Activated naive CD4-positive, alpha-beta T cell treated with anti-CD3 and anti-CD28 coated beads, Interleukin-2, amount 50 U/mL, for 24 hours (primary cell): ENCODE data around the gene UBA3.
A peak's percentile ranks its signal among the peaks of the same experiment; 100 is the strongest.

Source experiments
- H3K27ac Mint-ChIP-seq: one replicate; pipeline ENCODE4 v1.8.0; 2021; ENCODE audit warnings: mild to moderate bottlenecking, mixed read lengths
- H3K27me3 Mint-ChIP-seq: one replicate; pipeline ENCODE4 v1.8.0; 2021; ENCODE audit warnings: mixed read lengths
- H3K36me3 Mint-ChIP-seq: one replicate; pipeline ENCODE4 v1.8.0; 2021; ENCODE audit warnings: mixed read lengths
- H3K4me1 Mint-ChIP-seq: one replicate; pipeline ENCODE4 v1.8.0; 2021; ENCODE audit warnings: mixed read lengths
- H3K4me3 Mint-ChIP-seq: one replicate; pipeline ENCODE4 v1.8.0; 2021; ENCODE audit warnings: mild to moderate bottlenecking, mixed read lengths
- H3K9me3 Mint-ChIP-seq: one replicate; pipeline ENCODE4 v1.8.0; 2021; ENCODE audit warnings: mixed read lengths

UBA3 gene

GRCh38 chr3:69058947-69059224, 21.3 kb downstream of the UBA3 start:
- Mint-ChIP-seq H3K4me1 (peaks cover 41% of the 10 kb centered on the region), H3K27me3 (no peaks in the 10 kb centered on the region), H3K4me3 (no peak overlapping the region), H3K27ac (peak overlapping the region; percentile 91), H3K9me3 (no peaks in the 10 kb centered on the region), H3K36me3 (peaks cover 23% of the 10 kb centered on the region)

GRCh38 chr3:69058180-69058946, 21.8 kb downstream of the UBA3 start:
- Mint-ChIP-seq H3K4me3 (no peak overlapping the region), H3K27me3 (no peaks in the 10 kb centered on the region), H3K4me1 (peaks cover 35% of the 10 kb centered on the region), H3K36me3 (peaks cover 22% of the 10 kb centered on the region), H3K27ac (peak overlapping the region; percentile 91), H3K9me3 (no peaks in the 10 kb centered on the region)

- Mint-ChIP-seq H3K4me3 (peak overlapping the region; percentile 99), H3K27ac (peak overlapping the region; percentile 94), H3K9me3 (no peaks in the 10 kb centered on the region), H3K36me3 (peaks cover 10% of the 10 kb centered on the region), H3K27me3 (no peaks in the 10 kb centered on the region), H3K4me1 (peaks cover 50% of the 10 kb centered on the region)
These were observed 27.7 kb downstream of the UBA3 start for GRCh38 chr3:69052472-69052898.

GRCh38 chr3:69051756-69052471, 28.3 kb downstream of the UBA3 start, which contains the start of gene TMF1:
Gene TMF1 (minus strand): TSS chr3:69052333. CDS start chr3:69052086, 247 bp downstream.
- Mint-ChIP-seq H3K27me3 (no peaks in the 10 kb centered on the region), H3K4me3 (peak within 1 kb of the TSS; percentile 99), H3K27ac (peak within 1 kb of the TSS; percentile 94), H3K36me3 (peaks cover 13% of the 10 kb centered on the region), H3K4me1 (peaks cover 49% of the 10 kb centered on the region), H3K9me3 (no peaks in the 10 kb centered on the region)

- no peaks in the 10 kb centered on the region for H3K9me3 Mint-ChIP-seq
- peaks cover 16% of the 10 kb centered on the region for H3K36me3 Mint-ChIP-seq
- peaks cover 61% of the 10 kb centered on the region for H3K4me1 Mint-ChIP-seq
- peak overlapping the region; percentile 30 for H3K4me3 Mint-ChIP-seq
- H3K27me3 Mint-ChIP-seq, result no peaks in the 10 kb centered on the region
- H3K27ac Mint-ChIP-seq, result no peak overlapping the region
These were observed 31.2 kb downstream of the UBA3 start for GRCh38 chr3:69048990-69049389.

- Mint-ChIP-seq H3K4me3 (no peak overlapping the region), H3K4me1 (peaks cover 41% of the 10 kb centered on the region), H3K9me3 (no peaks in the 10 kb centered on the region), H3K27ac (peak overlapping the region; percentile 51), H3K36me3 (peaks cover 27% of the 10 kb centered on the region), H3K27me3 (no peaks in the 10 kb centered on the region)
These were observed 35.6 kb downstream of the UBA3 start for GRCh38 chr3:69044608-69045007.

- Mint-ChIP-seq H3K9me3 (no peaks in the 10 kb centered on the region), H3K4me3 (no peak overlapping the region), H3K4me1 (peaks cover 8% of the 10 kb centered on the region), H3K36me3 (peaks cover 24% of the 10 kb centered on the region), H3K27ac (no peak overlapping the region), H3K27me3 (no peaks in the 10 kb centered on the region)
These were observed 46.7 kb downstream of the UBA3 start for GRCh38 chr3:69033470-69033869.

GRCh38 chr3:69032737-69033136, 47.4 kb downstream of the UBA3 start:
- Mint-ChIP-seq H3K4me3 (no peak overlapping the region), H3K36me3 (peaks cover 29% of the 10 kb centered on the region), H3K27ac (no peak overlapping the region)

GRCh38 chr3:69032142-69032541, 48.0 kb downstream of the UBA3 start:
- Mint-ChIP-seq H3K4me1 (peaks cover 8% of the 10 kb centered on the region), H3K36me3 (peaks cover 29% of the 10 kb centered on the region), H3K4me3 (no peak overlapping the region), H3K27ac (no peak overlapping the region), H3K27me3 (no peaks in the 10 kb centered on the region), H3K9me3 (no peaks in the 10 kb centered on the region)

More at GRCh38 chr3:69032737-69033136, 47.4 kb downstream of the UBA3 start:
- Mint-ChIP-seq H3K27me3 (no peaks in the 10 kb centered on the region), H3K4me1 (peaks cover 8% of the 10 kb centered on the region), H3K9me3 (no peaks in the 10 kb centered on the region)

GRCh38 chr3:69031635-69032034, 48.5 kb downstream of the UBA3 start:
- peaks cover 8% of the 10 kb centered on the region for H3K4me1 Mint-ChIP-seq
- no peak overlapping the region for H3K4me3 Mint-ChIP-seq
- no peak overlapping the region for H3K27ac Mint-ChIP-seq
- no peaks in the 10 kb centered on the region for H3K27me3 Mint-ChIP-seq
- peaks cover 29% of the 10 kb centered on the region for H3K36me3 Mint-ChIP-seq
- no peaks in the 10 kb centered on the region for H3K9me3 Mint-ChIP-seq

- no peaks in the 10 kb centered on the region for H3K9me3 Mint-ChIP-seq
- no peaks in the 10 kb centered on the region for H3K27me3 Mint-ChIP-seq
- no peaks in the 10 kb centered on the region for H3K4me1 Mint-ChIP-seq
- H3K27ac Mint-ChIP-seq, result no peak overlapping the region
- no peak overlapping the region for H3K4me3 Mint-ChIP-seq
- H3K36me3 Mint-ChIP-seq, result peaks cover 14% of the 10 kb centered on the region
These were observed 59.3 kb downstream of the UBA3 start for GRCh38 chr3:69020857-69021256.

GRCh38 chr3:69020424-69020823, 59.7 kb downstream of the UBA3 start:
- no peak overlapping the region for H3K4me3 Mint-ChIP-seq
- no peaks in the 10 kb centered on the region for H3K9me3 Mint-ChIP-seq
- no peaks in the 10 kb centered on the region for H3K4me1 Mint-ChIP-seq
- peaks cover 11% of the 10 kb centered on the region for H3K36me3 Mint-ChIP-seq
- no peak overlapping the region for H3K27ac Mint-ChIP-seq
- H3K27me3 Mint-ChIP-seq, result no peaks in the 10 kb centered on the region

GRCh38 chr3:69016901-69017300, 63.3 kb downstream of the UBA3 start:
- no peak overlapping the region for H3K4me3 Mint-ChIP-seq
- peaks cover 22% of the 10 kb centered on the region for H3K4me1 Mint-ChIP-seq
- peaks cover 6% of the 10 kb centered on the region for H3K36me3 Mint-ChIP-seq
- no peaks in the 10 kb centered on the region for H3K9me3 Mint-ChIP-seq
- H3K27me3 Mint-ChIP-seq, result no peaks in the 10 kb centered on the region
- no peak overlapping the region for H3K27ac Mint-ChIP-seq

- Mint-ChIP-seq H3K27ac (no peak overlapping the region), H3K9me3 (no peaks in the 10 kb centered on the region), H3K36me3 (peaks cover 6% of the 10 kb centered on the region), H3K27me3 (no peaks in the 10 kb centered on the region), H3K4me3 (no peak overlapping the region), H3K4me1 (peaks cover 25% of the 10 kb centered on the region)
These were observed 64.1 kb downstream of the UBA3 start for GRCh38 chr3:69016102-69016501.

- Mint-ChIP-seq H3K27me3 (no peaks in the 10 kb centered on the region), H3K27ac (peak overlapping the region; percentile 93), H3K36me3 (peaks cover 6% of the 10 kb centered on the region), H3K4me1 (peaks cover 33% of the 10 kb centered on the region), H3K4me3 (peak overlapping the region; percentile 84), H3K9me3 (no peaks in the 10 kb centered on the region)
These were observed 66.1 kb downstream of the UBA3 start for GRCh38 chr3:69014022-69014580.
